SK-N-MC (cell line): ENCODE measurements around the gene AJAP1.

Experiments
- EZH2 ChIP-seq: fragments of 200-600 bp; sonication (generic); IDR thresholded peaks from one replicate; pipeline ENCODE4 v1.6.1; 2017; ENCODE audit warnings: antibody characterized with exemption
- POLR2AphosphoS5 ChIP-seq: IDR thresholded peaks from 2 replicates; pipeline ENCODE4 v1.6.1; 2012; ENCODE audit warnings: mild to moderate bottlenecking, low read depth, low read length, borderline replicate concordance

GRCh38 chr1:4677608-4678007, 23.2 kb downstream of the AJAP1 start:
- TF ChIP-seq EZH2 (no peak), POLR2AphosphoS5 (no peak)
